SK-N-SH (cell line): ENCODE measurements around the gene RUNDC3A. TPM values are rescaled to one million over a fixed set of nuclear protein-coding genes. Genes with fewer than 3 reads are reported as not detected.
A peak's percentile ranks its signal among the peaks of the same experiment; 100 is the strongest.

Experiments used
- CTCF ChIA-PET: fragments of 300-600, 350-600 bp; formaldehyde crosslinking; extraction: SDS; loops from one replicate; lab custom pipeline; 2021; lab: Yijun Ruan, JAX
- POLR2A ChIA-PET: fragments of 350-600 bp; sonication (Branson Sonifier 250); formaldehyde crosslinking; extraction: SDS; loops from one replicate; lab custom pipeline; 2020; ENCODE audit warnings: antibody characterized with exemption, inconsistent platforms; lab: Yijun Ruan, JAX
- DNase-seq: peaks from one replicate; pipeline ENCODE4 v3.0.0; 2012
- H2AFZ ChIP-seq: fragments of 200-600 bp; sonication (generic); 2 replicates; pipeline ENCODE4 v1.8.1; 2016; ENCODE audit warnings: antibody characterized with exemption, mild to moderate bottlenecking, low read depth
- H3F3A ChIP-seq: fragments of 200-600 bp; sonication (generic); replicated peaks from 2 replicates; pipeline ENCODE3; 2016; ENCODE audit warnings: antibody characterized with exemption, mild to moderate bottlenecking; ENCODE audit not compliant: insufficient read depth
- H3K27ac ChIP-seq, 2 experiments: fragments of 200-500 bp in 1 of 2; fragments of 200-600 bp in 1 of 2; sonication (Bioruptor generic) in 1 of 2; sonication (generic), shearing (Covaris generic) in 1 of 2; 2 replicates each; pipeline versions ENCODE4 v1.5.1 to v1.6.1; 2014 to 2016; ENCODE audit warnings: low read depth in 2 of 2, inconsistent platforms in 1 of 2, low read length in 1 of 2, mild to moderate bottlenecking in 1 of 2, mixed read lengths in 1 of 2
- H3K27me3 ChIP-seq: fragments of 200-600 bp; sonication (generic), shearing (Covaris generic); 2 replicates; pipeline ENCODE4 v1.6.1; 2016; ENCODE audit warnings: mixed run types; ENCODE audit not compliant: insufficient read depth
- H3K36me3 ChIP-seq, 2 experiments: fragments of 200-500 bp in 1 of 2; fragments of 200-600 bp in 1 of 2; sonication (Bioruptor generic) in 1 of 2; sonication (generic) in 1 of 2; replicated peaks in 1 of 2; 2 replicates each; pipeline versions ENCODE3 to v1.5.1; 2014 to 2016; ENCODE audit warnings: low read length in 1 of 2, mild to moderate bottlenecking in 1 of 2; ENCODE audit not compliant: insufficient read depth in 2 of 2, control insufficient read depth in 1 of 2
- H3K4me1 ChIP-seq, 2 experiments: fragments of 200-500 bp in 1 of 2; fragments of 200-600 bp in 1 of 2; sonication (Bioruptor generic) in 1 of 2; sonication (generic), shearing (Covaris generic) in 1 of 2; 2 replicates each; pipeline versions ENCODE4 v1.5.1 to v1.6.1; 2014 to 2016; ENCODE audit warnings: low read depth in 1 of 2, low read length in 1 of 2, mixed run types in 1 of 2; ENCODE audit not compliant: insufficient read depth in 2 of 2, control insufficient read depth in 1 of 2
- H3K4me2 ChIP-seq: fragments of 200-600 bp; sonication (generic), shearing (Covaris generic); 2 replicates; pipeline ENCODE4 v1.6.1; 2017; ENCODE audit warnings: mixed run types
- H3K4me3 ChIP-seq, 2 experiments: fragments of 200-500 bp in 1 of 2; fragments of 200-600 bp in 1 of 2; sonication (Bioruptor generic) in 1 of 2; sonication (generic), shearing (Covaris generic) in 1 of 2; 2 replicates each; pipeline versions ENCODE4 v1.5.1 to v1.8.1; 2014 to 2016; ENCODE audit warnings: low read depth in 2 of 2, inconsistent platforms in 1 of 2, low read length in 1 of 2, mild to moderate bottlenecking in 1 of 2, mixed read lengths in 1 of 2, moderate library complexity in 1 of 2
- H3K79me2 ChIP-seq: fragments of 200-600 bp; sonication (generic); 2 replicates; pipeline ENCODE4 v1.8.1; 2017; ENCODE audit warnings: mild to moderate bottlenecking; ENCODE audit not compliant: insufficient read depth
- H3K9ac ChIP-seq: fragments of 200-600 bp; sonication (generic); 2 replicates; pipeline ENCODE4 v1.6.1; 2017; ENCODE audit warnings: mixed run types
- H3K9me2 ChIP-seq: fragments of 200-600 bp; sonication (generic); 2 replicates; pipeline ENCODE4 v1.6.1; 2017; ENCODE audit warnings: mixed run types
- H3K9me3 ChIP-seq: fragments of 200-600 bp; sonication (generic); 2 replicates; pipeline ENCODE4 v1.6.1; 2017; ENCODE audit warnings: mixed run types, mild to moderate bottlenecking, moderate library complexity
- H4K20me1 ChIP-seq: fragments of 200-600 bp; sonication (generic); 2 replicates; pipeline ENCODE4 v1.6.1; 2017; ENCODE audit warnings: mild to moderate bottlenecking, mixed run types; ENCODE audit not compliant: insufficient read depth
- CHD2 ChIP-seq: fragments of 150-350 bp; IDR thresholded peaks from 2 replicates; pipeline ENCODE4 v1.6.1; 2018; ENCODE audit warnings: low read length; ENCODE audit not compliant: partially characterized antibody
- ELF1 ChIP-seq: IDR thresholded peaks from 2 replicates; pipeline ENCODE4 v1.4.0; 2012
- EP300 ChIP-seq, 2 experiments: IDR thresholded peaks; 2 replicates each; pipeline versions ENCODE4 v1.4.0 to v1.6.1; 2012; ENCODE audit warnings: borderline replicate concordance in 1 of 2, low read depth in 1 of 2, low read length in 1 of 2
- FOXJ3 ChIP-seq: sonication (generic); formaldehyde crosslinking; IDR thresholded peaks from 2 replicates; pipeline ENCODE4 v1.5.1; 2020; ENCODE audit warnings: mild to moderate bottlenecking, missing genetic modification reagents
- GATA2 ChIP-seq: sonication (generic); formaldehyde crosslinking; IDR thresholded peaks from 2 replicates; pipeline ENCODE4 v1.5.0; 2020; ENCODE audit warnings: mild to moderate bottlenecking, missing genetic modification reagents
- MEF2A ChIP-seq: IDR thresholded peaks from 2 replicates; pipeline ENCODE4 v1.4.0; 2012; ENCODE audit warnings: low read depth, borderline replicate concordance
- MXI1 ChIP-seq: IDR thresholded peaks from 2 replicates; pipeline ENCODE4 v1.6.1; 2012; ENCODE audit warnings: mild to moderate bottlenecking, low read depth, low read length, improper control_type of control experiment
- NFIC ChIP-seq: IDR thresholded peaks from 2 replicates; pipeline ENCODE4 v1.4.0; 2012; ENCODE audit warnings: borderline replicate concordance
- POLR2AphosphoS5 ChIP-seq: IDR thresholded peaks from 2 replicates; pipeline ENCODE4 v1.6.1; 2012; ENCODE audit warnings: low read depth, low read length
- RAD21 ChIP-seq: IDR thresholded peaks from 2 replicates; pipeline ENCODE4 v1.6.1; 2012; ENCODE audit warnings: mild to moderate bottlenecking, low read length
- RCOR1 ChIP-seq: fragments of 150-350 bp; IDR thresholded peaks from 2 replicates; pipeline ENCODE4 v1.6.1; 2017; ENCODE audit warnings: antibody characterized with exemption, low read length
- RFX5 ChIP-seq: IDR thresholded peaks from 2 replicates; pipeline ENCODE4 v1.6.1; 2012; ENCODE audit warnings: mild to moderate bottlenecking, improper control_type of control experiment, low read length
- RXRA ChIP-seq: IDR thresholded peaks from 2 replicates; pipeline ENCODE4 v1.4.0; 2012; ENCODE audit warnings: low read depth, mild to moderate bottlenecking, borderline replicate concordance
- SIN3A ChIP-seq: IDR thresholded peaks from 2 replicates; pipeline ENCODE4 v1.6.1; 2012; ENCODE audit warnings: low read depth, mild to moderate bottlenecking, low read length, moderate library complexity, borderline replicate concordance
- SMC3 ChIP-seq: IDR thresholded peaks from 2 replicates; pipeline ENCODE4 v1.6.1; 2012; ENCODE audit warnings: low read depth, low read length, improper control_type of control experiment
- TAF1 ChIP-seq: IDR thresholded peaks from 2 replicates; pipeline ENCODE4 v1.6.1; 2012; ENCODE audit warnings: low read depth, mild to moderate bottlenecking, low read length, moderate library complexity, borderline replicate concordance
- TCF12 ChIP-seq: IDR thresholded peaks from 2 replicates; pipeline ENCODE4 v1.4.0; 2012
- TEAD4 ChIP-seq: IDR thresholded peaks from 2 replicates; pipeline ENCODE4 v1.4.0; 2012; ENCODE audit warnings: mild to moderate bottlenecking, borderline replicate concordance; ENCODE audit not compliant: insufficient read depth
- WGBS: methylation state at CpG from one replicate; pipeline ENCODE4 v1.1.6; 2017; ENCODE audit warnings: low lambda C conversion rate; 5-methylcytosine and 5-hydroxymethylcytosine counted together
- polyA plus RNA-seq, 3 experiments: library from polyadenylated mRNA; depleted of rRNA; stranded (reverse); fragments of >200 nt; gene quantifications; 2 replicates each; pipeline ENCODE4 v1.2.3, GENCODE V29; 2012
- TF ChIP-seq, protein P1 (sequence below): IDR thresholded peaks from 2 replicates; pipeline ENCODE4 v1.4.0; 2012; ENCODE audit warnings: low read depth, borderline replicate concordance
- TF ChIP-seq, protein P2 (sequence below): IDR thresholded peaks from 2 replicates; pipeline ENCODE4 v1.4.0; 2012; ENCODE audit warnings: low read depth
- TF ChIP-seq, protein P3 (sequence below): IDR thresholded peaks from 2 replicates; pipeline ENCODE4 v1.4.0; 2012; ENCODE audit warnings: low read depth, borderline replicate concordance
- TF ChIP-seq, protein P4 (sequence below): IDR thresholded peaks from 2 replicates; pipeline ENCODE4 v1.6.1; 2012; ENCODE audit warnings: mild to moderate bottlenecking, low read depth, low read length, moderate library complexity
- TF ChIP-seq, protein P5 (sequence below): fragments of 150-350 bp; IDR thresholded peaks from 2 replicates; pipeline ENCODE4 v1.6.1; 2017; ENCODE audit warnings: antibody characterized with exemption, low read length, low read depth, borderline replicate concordance
- TF ChIP-seq, protein P6 (sequence below): IDR thresholded peaks from 2 replicates; pipeline ENCODE4; 2012

Gene RUNDC3A
- polyA plus RNA-seq, 1 of the 3 experiments (the other 2 are of a cell fraction) = 8.9 TPM

DNA sequence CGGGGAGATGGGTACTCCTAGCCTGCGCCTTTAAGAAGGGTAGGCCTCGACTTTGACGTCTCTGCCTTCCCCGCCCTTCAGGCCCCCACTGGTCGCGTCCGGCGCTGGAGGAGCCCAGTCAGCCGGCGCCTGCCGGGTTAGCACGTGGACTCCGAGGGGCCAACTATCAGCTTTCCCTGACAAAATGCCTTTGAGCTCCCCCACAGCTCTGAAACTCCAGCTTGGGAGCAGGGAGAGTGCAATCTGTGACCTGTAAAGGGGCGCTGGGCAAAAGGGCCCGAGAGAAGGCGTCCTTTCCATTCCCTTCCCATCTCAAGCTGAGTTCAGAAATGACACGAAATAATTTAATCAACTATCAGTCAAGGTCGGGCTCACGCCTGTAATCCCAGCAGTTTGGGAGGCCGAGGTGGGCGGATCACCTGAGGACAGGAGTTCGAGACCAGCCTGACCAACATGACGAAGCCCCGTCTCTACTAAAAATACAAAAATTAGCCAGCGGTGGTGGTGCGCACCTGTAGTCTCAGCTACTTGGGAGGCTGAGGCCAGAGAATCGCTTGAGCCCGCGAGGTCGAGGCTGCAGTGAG, 18.6 kb downstream of the RUNDC3A start:
- Histone ChIP-seq H3F3A (peaks cover 9% of the 10 kb centered on the region), H3K27ac (no peak overlapping the region; a peak in 1 of 4 replicates), H2AFZ (no peak overlapping the region), H4K20me1 (no peaks in the 10 kb centered on the region)
- peak; percentile 47 for TF ChIP-seq ELF1
- peak; percentile 98 for TF ChIP-seq MXI1
- TF ChIP-seq, protein P1, sequence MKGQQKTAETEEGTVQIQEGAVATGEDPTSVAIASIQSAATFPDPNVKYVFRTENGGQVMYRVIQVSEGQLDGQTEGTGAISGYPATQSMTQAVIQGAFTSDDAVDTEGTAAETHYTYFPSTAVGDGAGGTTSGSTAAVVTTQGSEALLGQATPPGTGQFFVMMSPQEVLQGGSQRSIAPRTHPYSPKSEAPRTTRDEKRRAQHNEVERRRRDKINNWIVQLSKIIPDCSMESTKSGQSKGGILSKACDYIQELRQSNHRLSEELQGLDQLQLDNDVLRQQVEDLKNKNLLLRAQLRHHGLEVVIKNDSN = peak; percentile 89
- no peak; the same call in 1 of the 2 replicates for TF ChIP-seq RAD21
- TF ChIP-seq EP300 (IDR thresholded peaks at IDR 0.05; ENCODE audit: borderline replicate concordance in 1 of 2, low read depth in 1 of 2, low read length in 1 of 2) = peak in 1 of 2 experiments; percentile 19; a peak in 1 of 4 replicates
- TF ChIP-seq CHD2 = peak; percentile 77
- no peak for TF ChIP-seq GATA2
- TF ChIP-seq TCF12 = peak; percentile 4; the same call in 1 of the 2 replicates
- TF ChIP-seq RCOR1 = no peak
- TF ChIP-seq SIN3A = peak; percentile 89; the same call in 1 of the 2 replicates
- TF ChIP-seq NFIC = no peak
- no peak for TF ChIP-seq TEAD4
- TF ChIP-seq, protein P2, sequence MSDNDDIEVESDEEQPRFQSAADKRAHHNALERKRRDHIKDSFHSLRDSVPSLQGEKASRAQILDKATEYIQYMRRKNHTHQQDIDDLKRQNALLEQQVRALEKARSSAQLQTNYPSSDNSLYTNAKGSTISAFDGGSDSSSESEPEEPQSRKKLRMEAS = peak; percentile 99
- TF ChIP-seq, protein P3, sequence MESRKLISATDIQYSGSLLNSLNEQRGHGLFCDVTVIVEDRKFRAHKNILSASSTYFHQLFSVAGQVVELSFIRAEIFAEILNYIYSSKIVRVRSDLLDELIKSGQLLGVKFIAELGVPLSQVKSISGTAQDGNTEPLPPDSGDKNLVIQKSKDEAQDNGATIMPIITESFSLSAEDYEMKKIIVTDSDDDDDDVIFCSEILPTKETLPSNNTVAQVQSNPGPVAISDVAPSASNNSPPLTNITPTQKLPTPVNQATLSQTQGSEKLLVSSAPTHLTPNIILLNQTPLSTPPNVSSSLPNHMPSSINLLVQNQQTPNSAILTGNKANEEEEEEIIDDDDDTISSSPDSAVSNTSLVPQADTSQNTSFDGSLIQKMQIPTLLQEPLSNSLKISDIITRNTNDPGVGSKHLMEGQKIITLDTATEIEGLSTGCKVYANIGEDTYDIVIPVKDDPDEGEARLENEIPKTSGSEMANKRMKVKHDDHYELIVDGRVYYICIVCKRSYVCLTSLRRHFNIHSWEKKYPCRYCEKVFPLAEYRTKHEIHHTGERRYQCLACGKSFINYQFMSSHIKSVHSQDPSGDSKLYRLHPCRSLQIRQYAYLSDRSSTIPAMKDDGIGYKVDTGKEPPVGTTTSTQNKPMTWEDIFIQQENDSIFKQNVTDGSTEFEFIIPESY = no peak
- TF ChIP-seq, protein P4, sequence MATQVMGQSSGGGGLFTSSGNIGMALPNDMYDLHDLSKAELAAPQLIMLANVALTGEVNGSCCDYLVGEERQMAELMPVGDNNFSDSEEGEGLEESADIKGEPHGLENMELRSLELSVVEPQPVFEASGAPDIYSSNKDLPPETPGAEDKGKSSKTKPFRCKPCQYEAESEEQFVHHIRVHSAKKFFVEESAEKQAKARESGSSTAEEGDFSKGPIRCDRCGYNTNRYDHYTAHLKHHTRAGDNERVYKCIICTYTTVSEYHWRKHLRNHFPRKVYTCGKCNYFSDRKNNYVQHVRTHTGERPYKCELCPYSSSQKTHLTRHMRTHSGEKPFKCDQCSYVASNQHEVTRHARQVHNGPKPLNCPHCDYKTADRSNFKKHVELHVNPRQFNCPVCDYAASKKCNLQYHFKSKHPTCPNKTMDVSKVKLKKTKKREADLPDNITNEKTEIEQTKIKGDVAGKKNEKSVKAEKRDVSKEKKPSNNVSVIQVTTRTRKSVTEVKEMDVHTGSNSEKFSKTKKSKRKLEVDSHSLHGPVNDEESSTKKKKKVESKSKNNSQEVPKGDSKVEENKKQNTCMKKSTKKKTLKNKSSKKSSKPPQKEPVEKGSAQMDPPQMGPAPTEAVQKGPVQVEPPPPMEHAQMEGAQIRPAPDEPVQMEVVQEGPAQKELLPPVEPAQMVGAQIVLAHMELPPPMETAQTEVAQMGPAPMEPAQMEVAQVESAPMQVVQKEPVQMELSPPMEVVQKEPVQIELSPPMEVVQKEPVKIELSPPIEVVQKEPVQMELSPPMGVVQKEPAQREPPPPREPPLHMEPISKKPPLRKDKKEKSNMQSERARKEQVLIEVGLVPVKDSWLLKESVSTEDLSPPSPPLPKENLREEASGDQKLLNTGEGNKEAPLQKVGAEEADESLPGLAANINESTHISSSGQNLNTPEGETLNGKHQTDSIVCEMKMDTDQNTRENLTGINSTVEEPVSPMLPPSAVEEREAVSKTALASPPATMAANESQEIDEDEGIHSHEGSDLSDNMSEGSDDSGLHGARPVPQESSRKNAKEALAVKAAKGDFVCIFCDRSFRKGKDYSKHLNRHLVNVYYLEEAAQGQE = no peak
- TF ChIP-seq MEF2A = no peak; the same call in 1 of the 2 replicates
- TF ChIP-seq RXRA = no peak; the same call in 1 of the 2 replicates
- TF ChIP-seq SMC3 = no peak
- TF ChIP-seq POLR2AphosphoS5 = 0 out of 2 replicates have a peak, but pooled peaks have one; percentile 15
- TF ChIP-seq RFX5 = no peak
- TF ChIP-seq, protein P5, sequence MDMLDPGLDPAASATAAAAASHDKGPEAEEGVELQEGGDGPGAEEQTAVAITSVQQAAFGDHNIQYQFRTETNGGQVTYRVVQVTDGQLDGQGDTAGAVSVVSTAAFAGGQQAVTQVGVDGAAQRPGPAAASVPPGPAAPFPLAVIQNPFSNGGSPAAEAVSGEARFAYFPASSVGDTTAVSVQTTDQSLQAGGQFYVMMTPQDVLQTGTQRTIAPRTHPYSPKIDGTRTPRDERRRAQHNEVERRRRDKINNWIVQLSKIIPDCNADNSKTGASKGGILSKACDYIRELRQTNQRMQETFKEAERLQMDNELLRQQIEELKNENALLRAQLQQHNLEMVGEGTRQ = peak; percentile 40; the same call in 1 of the 2 replicates
- no peak for TF ChIP-seq TAF1
- TF ChIP-seq, protein P6, sequence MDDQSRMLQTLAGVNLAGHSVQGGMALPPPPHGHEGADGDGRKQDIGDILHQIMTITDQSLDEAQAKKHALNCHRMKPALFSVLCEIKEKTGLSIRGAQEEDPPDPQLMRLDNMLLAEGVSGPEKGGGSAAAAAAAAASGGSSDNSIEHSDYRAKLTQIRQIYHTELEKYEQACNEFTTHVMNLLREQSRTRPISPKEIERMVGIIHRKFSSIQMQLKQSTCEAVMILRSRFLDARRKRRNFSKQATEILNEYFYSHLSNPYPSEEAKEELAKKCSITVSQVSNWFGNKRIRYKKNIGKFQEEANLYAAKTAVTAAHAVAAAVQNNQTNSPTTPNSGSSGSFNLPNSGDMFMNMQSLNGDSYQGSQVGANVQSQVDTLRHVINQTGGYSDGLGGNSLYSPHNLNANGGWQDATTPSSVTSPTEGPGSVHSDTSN = peak; percentile 45
- no peak for TF ChIP-seq FOXJ3
- TF ChIP-seq, all 33 proteins: peak for 11
- Histone ChIP-seq H3K9me3 (no peaks in the 10 kb centered on the region), H3K9ac (no peak overlapping the region), H3K79me2 (peaks cover 12% of the 10 kb centered on the region), H3K9me2 (no peaks in the 10 kb centered on the region), H3K4me3 (no peak overlapping the region), H3K4me2 (no peak overlapping the region; the same call in 1 of the 2 replicates), H3K27me3 (no peaks in the 10 kb centered on the region), H3K36me3 (peaks cover 4 to 5% of the 10 kb centered on the region in 2 experiments), H3K4me1 (peaks cover 0 to 15% of the 10 kb centered on the region in 2 experiments; a peak in 1 of 4 replicates)
- ChIA-PET CTCF (interaction anchor here (0.8 to 1.2 kb wide), 4 partner anchors 23 to 131 kb away, joined by 3 read pairs; no protein-coding TSS in a partner anchor), POLR2A (interaction anchor here (0.7 to 1.8 kb wide), 5 partner anchors 9 to 107 kb away, joined by 3 to 6 read pairs (median 3); partner anchors contain the start of genes RUNDC3A and UBTF)
- 39% methylated on average over 30 of the region's 31 CpGs for WGBS
- peak; percentile 94 for DNase-seq
